Suprapubic skin (tissue), 3 donors: ENCODE measurements around the gene TENM3.

Source experiments
- CTCF ChIP-seq, 2 donors: fragments of 200-600 bp in 1 of 2; fragments of 450-650 bp in 1 of 2; sonication (generic) in 1 of 2; IDR thresholded peaks; one replicate each; pipeline ENCODE4 v1.5.1; 2016 to 2019; ENCODE audit warnings: antibody characterized with exemption in 2 of 2, mild to moderate bottlenecking in 1 of 2, moderate library complexity in 1 of 2
- POLR2A ChIP-seq, 2 donors: fragments of 450-650 bp; IDR thresholded peaks; one replicate each; pipeline ENCODE4 v1.6.1; 2017; ENCODE audit warnings: antibody characterized with exemption in 2 of 2, mild to moderate bottlenecking in 2 of 2, moderate library complexity in 2 of 2

- TF ChIP-seq CTCF (IDR thresholded peaks at IDR 0.05), result no peak
- no peak for TF ChIP-seq POLR2A (IDR thresholded peaks at IDR 0.05)
These were observed 589.3 kb downstream of the TENM3 start for GRCh38 chr4:182832352-182833120.
